CD8-positive, alpha-beta memory T cell (primary cell): Measurements from ENCODE around the gene GNAQ. TPM values are rescaled to one million over a fixed set of nuclear protein-coding genes. Genes with fewer than 3 reads are reported as not detected.
"Not testable (repeated sequence)": the region's sequence is repeated elsewhere in the genome, so short reads cannot be mapped to it uniquely, and the experiment has no call there.

Source experiments
- CTCF ChIA-PET: fragments of 350-600 bp; sonication (Branson Sonifier 250); formaldehyde crosslinking; loops from one replicate; lab custom pipeline; 2021; ENCODE audit warnings: antibody characterized with exemption; lab: Charles Lee
- POLR2A ChIA-PET: fragments of 350-600 bp; sonication (Branson Sonifier 250); formaldehyde crosslinking; loops from one replicate; lab custom pipeline; 2021; ENCODE audit warnings: antibody characterized with exemption; lab: Charles Lee
- DNase-seq, 5 donors: peaks; one replicate each; pipeline versions ENCODE4 v3.0.0 to v3.0.0-alpha.2; 2020 to 2022; ENCODE audit warnings: mixed read lengths in 1 of 5
- H3K27ac ChIP-seq: one replicate; pipeline ENCODE4 v1.7.0; 2013; ENCODE audit warnings: low read depth, mild to moderate bottlenecking, low read length, moderate library complexity
- H3K27me3 ChIP-seq: 2 replicates; pipeline ENCODE4 v1.7.0; 2013; ENCODE audit warnings: low read length, mild to moderate bottlenecking; ENCODE audit not compliant: insufficient read depth, poor library complexity, severe bottlenecking
- H3K36me3 ChIP-seq: 2 replicates; pipeline ENCODE4 v1.7.0; 2013; ENCODE audit warnings: mild to moderate bottlenecking, low read length, moderate library complexity; ENCODE audit not compliant: insufficient read depth
- H3K4me1 ChIP-seq: 2 replicates; pipeline ENCODE4 v1.7.0; 2013; ENCODE audit warnings: mild to moderate bottlenecking, low read length, moderate library complexity; ENCODE audit not compliant: insufficient read depth
- H3K4me3 ChIP-seq: 2 replicates; pipeline ENCODE4 v1.7.0; 2013; ENCODE audit warnings: mild to moderate bottlenecking, low read length
- H3K9me3 ChIP-seq: 2 replicates; pipeline ENCODE4 v1.7.0; 2013; ENCODE audit warnings: mild to moderate bottlenecking, low read length
- H3K27ac Mint-ChIP-seq, 8 donors: one replicate each; pipeline ENCODE4 v1.8.0; 2020 to 2021; ENCODE audit warnings: mixed read lengths in 8 of 8, mild to moderate bottlenecking in 6 of 8, inconsistent platforms in 3 of 8, moderate library complexity in 3 of 8
- H3K27me3 Mint-ChIP-seq, 2 donors: one replicate each; pipeline ENCODE4 v1.8.0; 2020 to 2021; ENCODE audit warnings: mixed read lengths in 2 of 2, mild to moderate bottlenecking in 1 of 2, moderate library complexity in 1 of 2
- H3K36me3 Mint-ChIP-seq, 3 donors: one replicate each; pipeline ENCODE4 v1.8.0; 2020 to 2021; ENCODE audit warnings: mixed read lengths in 3 of 3, inconsistent platforms in 1 of 3, mild to moderate bottlenecking in 1 of 3
- H3K4me1 Mint-ChIP-seq, 3 donors: one replicate each; pipeline ENCODE4 v1.8.0; 2020 to 2021; ENCODE audit warnings: mixed read lengths in 3 of 3, inconsistent platforms in 1 of 3, mild to moderate bottlenecking in 1 of 3
- H3K4me3 Mint-ChIP-seq, 7 donors: one replicate each; pipeline ENCODE4 v1.8.0; 2020 to 2021; ENCODE audit warnings: mixed read lengths in 7 of 7, mild to moderate bottlenecking in 6 of 7, moderate library complexity in 4 of 7, inconsistent platforms in 2 of 7
- H3K9me3 Mint-ChIP-seq, 5 donors: one replicate each; pipeline ENCODE4 v1.8.0; 2020 to 2022; ENCODE audit warnings: mixed read lengths in 5 of 5, mild to moderate bottlenecking in 3 of 5, moderate library complexity in 2 of 5, inconsistent platforms in 1 of 5
- polyA plus RNA-seq: library from polyadenylated mRNA; unstranded; fragments of 300-500 nt; fragmentation: Illumina TruSeq; gene quantifications from one replicate; pipeline ENCODE4 v1.2.3, GENCODE V29; 2021
- total RNA-seq, 2 experiments: library from RNA; stranded (reverse); gene quantifications; one replicate each; pipeline ENCODE4 v1.2.3, GENCODE V29; 2021

GNAQ gene
- total and polyA plus RNA-seq, 3 experiments from 2014 or later: 7.5 to 19.8 (median 17.1) TPM

DNA sequence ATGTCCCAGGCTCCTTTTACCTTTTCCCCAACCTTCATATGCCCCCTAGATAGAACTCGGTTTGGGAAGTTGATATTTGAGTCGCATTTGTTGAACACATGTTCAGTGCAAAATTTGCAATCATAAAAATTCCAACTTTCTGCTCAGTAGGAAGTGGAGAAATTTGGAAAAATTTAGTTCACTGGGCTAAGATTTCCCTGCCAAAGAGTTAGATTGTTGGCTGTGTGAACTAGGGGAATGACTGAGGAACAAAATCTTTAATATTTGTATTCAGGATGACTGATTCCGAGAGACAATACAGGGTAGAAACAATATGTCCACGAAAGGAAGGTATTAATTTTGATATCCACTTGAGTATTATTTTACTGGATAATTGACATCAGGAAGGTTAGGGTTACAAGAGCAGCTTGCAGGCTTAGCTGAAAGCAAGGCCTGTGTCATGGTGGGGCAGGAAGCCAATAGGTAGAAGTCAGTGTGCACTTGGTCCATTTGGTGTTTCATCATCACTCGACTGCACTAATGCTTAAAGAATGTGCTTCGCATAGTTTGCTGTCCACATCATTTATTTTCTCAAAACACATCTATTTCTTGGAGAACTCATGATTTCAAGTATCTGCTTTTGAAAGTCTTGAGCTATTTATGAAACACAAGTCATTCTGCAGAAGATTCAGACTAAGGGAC, 324.1 kb downstream of the GNAQ start:
- Mint-ChIP-seq H3K9me3 (peaks cover 5 to 32% (median 19%) of the 10 kb centered on the region in 5 donors), H3K27ac (no peak overlapping the region), H3K4me1 (no peaks in the 10 kb centered on the region), H3K36me3 (peaks cover 0 to 6% (median 4%) of the 10 kb centered on the region in 3 donors), H3K27me3 (peaks cover 4 to 9% of the 10 kb centered on the region in 2 donors), H3K4me3 (no peak overlapping the region)
- no peak for DNase-seq
- H3K27me3 ChIP-seq: no peaks in the 10 kb centered on the region
- ChIA-PET POLR2A (no interaction called here), CTCF (no interaction called here)
- no peaks in the 10 kb centered on the region for H3K4me1 ChIP-seq
- no peak overlapping the region for H3K4me3 ChIP-seq
- no peaks in the 10 kb centered on the region for H3K36me3 ChIP-seq
- H3K27ac ChIP-seq: no peak overlapping the region
- no peaks in the 10 kb centered on the region for H3K9me3 ChIP-seq

DNA sequence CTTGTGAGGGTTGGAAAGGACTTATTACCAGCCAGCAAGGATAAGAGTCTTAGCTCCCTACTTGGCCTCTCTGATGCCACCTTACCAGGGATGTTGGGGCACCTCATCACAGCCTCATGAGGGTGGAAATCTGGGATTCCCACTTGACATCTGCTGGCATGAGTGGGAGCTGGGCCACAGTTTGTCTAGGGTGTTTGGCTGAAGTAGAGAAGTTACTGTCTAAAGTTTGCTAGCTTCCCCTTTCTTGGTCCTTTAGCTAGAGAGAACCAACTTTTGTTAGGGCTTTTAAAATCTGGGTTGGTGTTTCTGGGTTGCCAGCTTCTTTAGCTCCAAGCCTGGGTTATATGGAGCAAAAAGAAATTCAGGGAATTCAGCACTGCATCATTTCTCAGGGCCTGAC, 326.0 kb downstream of the GNAQ start:
- no peak overlapping the region for H3K27ac Mint-ChIP-seq
- POLR2A ChIA-PET: no interaction called here
- no peaks in the 10 kb centered on the region for H3K4me1 ChIP-seq
- no peaks in the 10 kb centered on the region for H3K27me3 ChIP-seq
- no peaks in the 10 kb centered on the region for H3K9me3 ChIP-seq
- CTCF ChIA-PET: no interaction called here
- H3K36me3 ChIP-seq: no peaks in the 10 kb centered on the region
- H3K36me3 Mint-ChIP-seq: peaks cover 0 to 6% (median 4%) of the 10 kb centered on the region in 3 donors
- DNase-seq: no peak
- H3K4me3 ChIP-seq: no peak overlapping the region
- peaks cover 5 to 26% (median 16%) of the 10 kb centered on the region in 5 donors for H3K9me3 Mint-ChIP-seq
- peaks cover 4 to 7% of the 10 kb centered on the region in 2 donors for H3K27me3 Mint-ChIP-seq
- H3K27ac ChIP-seq: no peak overlapping the region
- no peak overlapping the region for H3K4me3 Mint-ChIP-seq
- H3K4me1 Mint-ChIP-seq: no peaks in the 10 kb centered on the region

- CTCF ChIA-PET, H3K27ac Mint-ChIP-seq, H3K4me3 ChIP-seq, H3K9me3 Mint-ChIP-seq, H3K9me3 ChIP-seq, H3K36me3 ChIP-seq, DNase-seq, H3K4me1 ChIP-seq, H3K4me1 Mint-ChIP-seq, H3K27me3 Mint-ChIP-seq, H3K4me3 Mint-ChIP-seq, H3K27me3 ChIP-seq, POLR2A ChIA-PET, H3K27ac ChIP-seq, H3K36me3 Mint-ChIP-seq: not testable (repeated sequence)
These were observed 328.9 kb downstream of the GNAQ start for GRCh38 chr9:77702521-77703390.

- Mint-ChIP-seq H3K4me3 (no peak overlapping the region), H3K4me1 (no peaks in the 10 kb centered on the region), H3K27me3 (peaks cover 0 to 2% of the 10 kb centered on the region in 2 donors), H3K9me3 (peaks cover 0 to 10% (median 2%) of the 10 kb centered on the region in 5 donors), H3K36me3 (no peaks in the 10 kb centered on the region), H3K27ac (no peak overlapping the region)
- Histone ChIP-seq H3K4me1 (no peaks in the 10 kb centered on the region), H3K27me3 (no peaks in the 10 kb centered on the region), H3K4me3 (no peak overlapping the region), H3K9me3 (no peaks in the 10 kb centered on the region), H3K36me3 (no peaks in the 10 kb centered on the region), H3K27ac (no peak overlapping the region)
- DNase-seq: no peak
- CTCF ChIA-PET: no interaction called here
- POLR2A ChIA-PET: no interaction called here
These were observed 334.2 kb downstream of the GNAQ start for GRCh38 chr9:77697238-77697984.

- POLR2A ChIA-PET, H3K36me3 Mint-ChIP-seq, H3K4me1 Mint-ChIP-seq, H3K27ac ChIP-seq, H3K4me3 ChIP-seq, H3K9me3 ChIP-seq, CTCF ChIA-PET, H3K4me1 ChIP-seq, H3K27me3 ChIP-seq, DNase-seq, H3K9me3 Mint-ChIP-seq, H3K27ac Mint-ChIP-seq, H3K4me3 Mint-ChIP-seq, H3K36me3 ChIP-seq: not testable (repeated sequence)
- H3K27me3 Mint-ChIP-seq: peaks cover 8 to 10% of the 10 kb centered on the region in 2 donors
These were observed 340.9 kb downstream of the GNAQ start for GRCh38 chr9:77690723-77691122.

DNA sequence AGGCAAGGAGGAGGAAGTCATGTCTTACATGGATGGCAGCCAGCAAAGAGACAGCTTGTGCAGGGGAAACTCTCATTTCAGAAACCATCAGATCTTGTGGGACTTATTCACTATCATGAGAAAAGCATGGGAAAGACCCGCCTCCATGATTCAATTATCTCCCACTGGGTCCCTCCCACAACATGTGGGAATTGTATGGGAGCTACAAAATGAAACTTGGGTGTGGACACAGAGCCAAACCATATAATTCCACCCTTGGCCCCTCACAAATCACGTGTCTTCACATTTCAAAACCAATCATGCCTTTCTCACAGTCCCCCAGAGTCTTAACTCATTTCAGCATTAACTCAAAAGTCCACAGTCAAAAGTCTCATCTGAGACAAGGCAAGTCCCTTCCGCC, 341.5 kb downstream of the GNAQ start:
- H3K36me3 ChIP-seq, DNase-seq, H3K9me3 ChIP-seq, H3K9me3 Mint-ChIP-seq, H3K36me3 Mint-ChIP-seq, H3K27ac ChIP-seq, H3K4me3 ChIP-seq, H3K27ac Mint-ChIP-seq, H3K4me1 ChIP-seq, H3K4me1 Mint-ChIP-seq, H3K27me3 ChIP-seq, CTCF ChIA-PET, H3K4me3 Mint-ChIP-seq, POLR2A ChIA-PET: not testable (repeated sequence)
- peaks cover 8 to 10% of the 10 kb centered on the region in 2 donors for H3K27me3 Mint-ChIP-seq

- DNase-seq, H3K27ac ChIP-seq, CTCF ChIA-PET, H3K4me3 ChIP-seq, POLR2A ChIA-PET, H3K4me3 Mint-ChIP-seq, H3K4me1 Mint-ChIP-seq, H3K4me1 ChIP-seq, H3K36me3 ChIP-seq, H3K9me3 Mint-ChIP-seq, H3K27me3 ChIP-seq, H3K27ac Mint-ChIP-seq, H3K9me3 ChIP-seq, H3K36me3 Mint-ChIP-seq: not testable (repeated sequence)
- peaks cover 8 to 10% of the 10 kb centered on the region in 2 donors for H3K27me3 Mint-ChIP-seq
These were observed 343.9 kb downstream of the GNAQ start for GRCh38 chr9:77687737-77688136.

DNA sequence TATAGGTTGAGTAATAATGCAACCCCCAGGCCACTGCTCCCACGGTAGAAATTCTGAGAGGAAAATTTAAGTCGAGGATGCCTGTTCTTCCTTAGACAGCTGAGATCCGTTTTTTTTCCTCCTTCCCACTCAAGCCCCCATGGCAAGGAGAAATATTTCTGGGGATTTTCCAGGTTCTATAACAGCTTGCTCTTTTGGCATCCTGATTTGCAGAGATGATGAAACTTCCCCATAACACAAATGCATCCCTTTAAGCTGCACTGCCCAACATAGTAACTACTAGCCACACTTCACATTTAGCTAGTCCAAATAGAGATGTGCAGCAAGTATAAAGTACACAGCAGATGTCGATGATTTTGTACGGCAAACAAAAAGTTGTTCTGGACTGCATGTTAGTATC, 351.0 kb downstream of the GNAQ start:
- H3K27ac ChIP-seq: no peak overlapping the region
- H3K4me3 Mint-ChIP-seq: no peak overlapping the region
- no peaks in the 10 kb centered on the region for H3K4me1 ChIP-seq
- ChIA-PET CTCF (no interaction called here), POLR2A (no interaction called here)
- no peak overlapping the region for H3K27ac Mint-ChIP-seq
- H3K27me3 ChIP-seq: no peaks in the 10 kb centered on the region
- H3K4me3 ChIP-seq: no peak overlapping the region
- H3K27me3 Mint-ChIP-seq: peaks cover 0 to 3% of the 10 kb centered on the region in 2 donors
- no peak for DNase-seq
- H3K9me3 ChIP-seq: no peaks in the 10 kb centered on the region
- peaks cover 0 to 4% (median 0%) of the 10 kb centered on the region in 5 donors for H3K9me3 Mint-ChIP-seq
- no peaks in the 10 kb centered on the region for H3K36me3 ChIP-seq
- no peaks in the 10 kb centered on the region for H3K36me3 Mint-ChIP-seq
- no peaks in the 10 kb centered on the region for H3K4me1 Mint-ChIP-seq
